LNCaP clone FGC (cell line): ENCODE measurements around the gene BCAR1.
A peak's percentile ranks its signal among the peaks of the same experiment; 100 is the strongest.
"Not testable (repeated sequence)": the region's sequence is repeated elsewhere in the genome, so short reads cannot be mapped to it uniquely, and the experiment has no call there.

ENCODE experiments used
- DNase-seq: peaks from one replicate; pipeline ENCODE4 v3.0.0-alpha.2; 2011; ENCODE audit warnings: low read depth
- H3K4me3 ChIP-seq: 2 replicates; pipeline ENCODE4 v1.5.1; 2011; ENCODE audit warnings: mild to moderate bottlenecking, low read depth, low read length, control low read depth
- TF ChIP-seq, protein P1 (sequence below): IDR thresholded peaks from 2 replicates; pipeline ENCODE4 v1.5.1; 2012; ENCODE audit warnings: mild to moderate bottlenecking; ENCODE audit not compliant: control insufficient read depth, insufficient read depth; ENCODE audit errors: extremely low read depth

Gene BCAR1

DNA sequence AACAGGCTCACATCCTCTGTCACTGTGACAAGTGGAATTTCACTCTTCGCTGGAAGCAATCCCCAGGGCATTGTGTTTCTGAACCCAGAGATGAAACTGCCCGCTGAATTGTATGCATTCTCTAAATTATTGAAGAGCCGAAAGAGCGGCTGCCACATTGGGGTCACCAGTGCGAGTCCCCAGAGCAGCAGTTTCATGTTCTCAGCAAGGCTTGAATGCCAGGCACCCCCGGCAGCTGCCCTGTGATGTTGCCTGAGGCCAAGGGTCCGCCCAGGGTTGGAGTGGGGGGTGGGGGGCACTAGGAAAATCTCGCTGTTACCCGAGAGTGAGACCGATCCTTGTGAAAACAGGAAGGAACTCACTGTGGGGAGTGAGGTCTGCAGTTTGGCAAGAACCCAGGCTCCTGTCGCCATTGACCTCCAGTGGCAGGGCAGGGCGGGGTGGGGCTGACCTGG, 20.7 kb upstream of the BCAR1 start:
- H3K4me3 ChIP-seq: no peak overlapping the region
- DNase-seq: no peak
- TF ChIP-seq, protein P1, sequence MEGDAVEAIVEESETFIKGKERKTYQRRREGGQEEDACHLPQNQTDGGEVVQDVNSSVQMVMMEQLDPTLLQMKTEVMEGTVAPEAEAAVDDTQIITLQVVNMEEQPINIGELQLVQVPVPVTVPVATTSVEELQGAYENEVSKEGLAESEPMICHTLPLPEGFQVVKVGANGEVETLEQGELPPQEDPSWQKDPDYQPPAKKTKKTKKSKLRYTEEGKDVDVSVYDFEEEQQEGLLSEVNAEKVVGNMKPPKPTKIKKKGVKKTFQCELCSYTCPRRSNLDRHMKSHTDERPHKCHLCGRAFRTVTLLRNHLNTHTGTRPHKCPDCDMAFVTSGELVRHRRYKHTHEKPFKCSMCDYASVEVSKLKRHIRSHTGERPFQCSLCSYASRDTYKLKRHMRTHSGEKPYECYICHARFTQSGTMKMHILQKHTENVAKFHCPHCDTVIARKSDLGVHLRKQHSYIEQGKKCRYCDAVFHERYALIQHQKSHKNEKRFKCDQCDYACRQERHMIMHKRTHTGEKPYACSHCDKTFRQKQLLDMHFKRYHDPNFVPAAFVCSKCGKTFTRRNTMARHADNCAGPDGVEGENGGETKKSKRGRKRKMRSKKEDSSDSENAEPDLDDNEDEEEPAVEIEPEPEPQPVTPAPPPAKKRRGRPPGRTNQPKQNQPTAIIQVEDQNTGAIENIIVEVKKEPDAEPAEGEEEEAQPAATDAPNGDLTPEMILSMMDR: no peak

DNA sequence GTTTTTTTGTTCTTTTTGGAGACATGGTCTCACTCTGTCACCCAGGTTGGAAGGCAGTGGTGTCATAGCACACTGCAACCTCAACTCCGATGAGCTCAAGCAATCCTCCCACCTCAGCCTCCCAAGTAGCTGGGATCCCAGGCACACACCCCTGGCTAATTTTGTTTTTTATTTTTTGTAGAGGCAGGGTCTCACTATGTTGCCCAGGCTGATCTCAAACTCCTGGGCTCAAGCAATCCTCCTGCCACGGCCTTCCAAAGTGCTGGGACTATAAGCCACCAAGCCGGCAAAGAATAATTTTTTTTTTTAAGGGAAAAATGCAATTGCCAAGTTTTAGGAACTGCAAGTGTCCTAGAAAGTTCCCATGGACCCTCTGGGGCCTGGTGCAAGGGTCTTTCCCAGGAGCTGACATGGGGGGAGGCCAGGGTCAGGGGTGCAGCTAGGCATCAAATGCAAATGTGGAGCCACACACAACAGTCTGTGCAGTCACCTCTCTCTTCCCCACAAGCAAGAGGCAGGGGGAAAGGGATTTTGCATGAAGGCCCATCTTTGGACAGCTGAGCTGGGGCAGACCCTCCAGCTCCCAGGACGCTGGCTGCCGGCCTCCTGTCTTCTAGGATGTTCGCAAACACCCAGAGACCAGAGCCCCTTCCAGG, 20.1 kb upstream of the BCAR1 start:
- DNase-seq: no peak
- no peak overlapping the region for H3K4me3 ChIP-seq
- TF ChIP-seq, protein P1: no peak

DNA sequence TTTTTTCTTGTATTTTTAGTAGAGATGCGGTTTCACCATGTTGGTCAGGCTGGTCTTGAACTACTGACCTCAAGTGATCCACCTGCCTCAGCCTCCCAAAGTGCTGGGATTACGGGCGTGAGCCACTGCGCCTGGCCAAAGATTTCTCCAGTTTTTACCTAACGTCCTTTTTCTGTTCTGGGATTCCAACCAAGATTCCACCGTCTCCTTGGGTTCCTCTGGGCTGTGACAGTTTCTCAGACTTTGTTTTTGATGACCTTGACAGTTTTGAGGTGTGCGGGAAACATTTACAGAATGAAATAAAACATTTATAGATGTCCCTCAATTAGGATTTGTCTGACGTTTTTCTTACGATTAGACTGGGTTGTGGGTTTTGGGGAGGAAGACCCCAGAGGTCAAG, 17.9 kb upstream of the BCAR1 start:
- not testable (repeated sequence) for DNase-seq, H3K4me3 ChIP-seq

DNA sequence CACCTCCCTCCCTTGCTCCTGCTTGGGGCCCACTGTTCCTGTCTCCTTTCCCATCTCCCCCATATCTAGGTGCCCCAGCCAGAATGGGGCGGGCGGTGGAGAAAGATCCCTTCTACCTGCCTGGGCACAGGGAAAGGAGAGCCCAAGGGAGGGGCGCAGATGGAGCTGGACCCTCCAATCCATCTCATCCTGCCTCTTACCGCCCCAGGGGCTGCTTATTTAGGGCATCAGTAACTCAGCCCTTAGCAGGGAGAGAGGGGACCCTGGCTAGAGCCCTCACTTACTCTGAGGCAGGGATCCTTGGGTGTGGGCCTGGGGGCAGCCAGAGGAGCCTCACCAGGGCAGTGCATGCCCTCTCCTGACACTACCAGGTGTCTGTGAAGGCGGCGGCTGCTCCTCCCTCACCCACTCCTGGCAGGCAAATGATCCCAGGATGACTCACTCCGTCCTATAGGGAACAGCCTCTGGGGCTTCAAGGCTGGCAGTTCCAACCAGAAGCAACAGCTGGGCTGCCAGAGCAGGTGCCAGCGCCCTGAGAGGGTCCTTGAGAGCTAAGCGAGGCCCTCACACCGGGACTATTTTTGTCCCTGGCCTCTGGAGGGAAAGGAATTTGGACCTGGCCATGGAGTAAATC, 16.3 kb upstream of the BCAR1 start:
- TF ChIP-seq, protein P1: no peak
- no peak overlapping the region for H3K4me3 ChIP-seq
- no peak for DNase-seq

DNA sequence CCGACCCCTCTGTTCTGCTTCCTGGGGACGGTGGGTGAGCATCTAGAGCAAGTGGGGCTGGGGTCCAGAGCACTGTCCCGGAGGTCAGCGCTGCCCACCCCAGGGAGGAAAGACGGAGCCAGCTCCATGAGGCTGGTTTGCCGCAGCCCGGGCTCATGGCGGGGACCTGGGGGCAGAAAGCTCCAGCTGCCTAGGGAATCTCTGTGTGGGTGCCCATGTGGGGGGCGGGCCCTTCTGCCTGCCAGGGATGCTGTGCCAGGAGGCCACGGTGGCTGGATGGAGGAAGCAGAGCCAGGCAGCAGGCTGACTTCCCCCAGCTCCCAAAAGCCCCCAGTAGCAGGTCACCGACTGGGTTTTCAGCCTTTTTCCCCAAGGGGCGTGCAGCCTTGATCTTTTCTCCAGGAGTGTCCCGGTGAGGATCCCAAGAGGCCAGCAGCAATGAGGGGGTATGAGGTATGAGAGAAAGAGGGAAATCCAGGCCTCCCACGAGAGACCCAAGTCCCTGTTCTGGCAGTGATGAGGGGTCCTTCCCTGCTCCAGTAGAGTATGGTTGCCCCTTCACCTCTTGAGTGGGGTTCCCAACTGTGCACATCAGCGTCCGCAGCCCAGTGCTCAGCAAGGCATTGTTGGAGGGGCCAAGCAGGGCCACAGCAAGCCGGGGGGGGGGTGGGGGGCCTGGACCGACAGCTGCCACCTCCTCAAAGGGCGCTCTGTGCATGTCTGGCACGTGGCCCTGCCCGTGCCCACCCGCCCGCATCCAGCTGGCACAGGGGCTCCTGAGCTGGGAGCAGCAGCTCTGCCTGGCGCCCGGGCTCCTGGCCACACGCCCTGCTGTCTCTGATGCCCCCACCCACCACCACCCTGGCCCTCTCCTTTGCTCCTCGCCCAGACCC, 15.6 kb upstream of the BCAR1 start:
- H3K4me3 ChIP-seq: peak overlapping the region; percentile 93
- TF ChIP-seq, protein P1: no peak

DNA sequence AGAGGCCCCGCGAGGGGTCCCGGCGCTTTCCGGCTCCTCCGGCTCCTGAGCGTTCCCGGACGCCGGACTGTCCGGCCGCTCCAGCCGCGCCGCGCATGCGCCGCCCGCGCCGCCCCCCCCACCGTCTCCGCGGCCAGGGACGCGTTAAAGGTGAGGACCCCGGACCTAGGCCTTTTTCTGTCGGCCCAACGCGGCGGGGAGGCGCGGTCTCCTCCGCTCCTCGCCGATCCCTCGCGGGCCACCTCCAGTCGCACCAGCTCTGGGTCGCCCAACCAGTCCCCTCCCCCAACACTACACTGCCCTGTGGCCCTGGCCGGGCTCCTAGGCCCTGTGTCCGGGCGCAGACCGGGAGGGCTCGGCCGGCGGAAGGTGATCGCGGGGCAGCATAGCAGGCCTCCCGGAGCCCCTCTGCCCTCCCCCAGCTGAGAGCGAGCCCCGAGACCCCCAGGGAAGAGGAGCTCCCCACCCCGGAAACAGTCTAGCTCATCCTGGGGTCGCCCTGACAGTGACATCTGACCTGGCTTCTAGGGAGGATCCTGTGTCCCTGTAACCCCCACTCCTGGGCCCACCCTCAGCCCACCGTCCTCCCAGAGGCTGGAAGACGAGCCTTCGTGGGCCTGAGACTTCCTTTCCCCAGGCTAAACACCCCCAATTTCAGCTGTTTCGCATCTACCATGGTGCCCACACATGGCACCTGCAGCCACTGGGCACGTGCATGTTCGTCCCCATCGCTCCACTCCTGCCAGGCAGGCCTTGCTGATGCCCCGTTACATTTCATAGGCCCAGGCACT, 14.7 kb upstream of the BCAR1 start:
- DNase-seq: peak; percentile 76
- H3K4me3 ChIP-seq: peak overlapping the region; percentile 93
- TF ChIP-seq, protein P1: no peak

More for the DNA sequence above, 15.6 kb upstream of the BCAR1 start:
- DNase-seq: no peak
